GM12865 (cell line): ENCODE measurements around the gene COQ7.
A peak's percentile ranks its signal among the peaks of the same experiment; 100 is the strongest.

Experiments
- DNase-seq: peaks from one replicate; pipeline ENCODE4 v3.0.0; 2010; ENCODE audit warnings: low read depth
- H3K4me3 ChIP-seq: 2 replicates; pipeline ENCODE4 v1.5.1; 2011; ENCODE audit warnings: mild to moderate bottlenecking, low read depth, low read length, control low read depth
- TF ChIP-seq, protein P1 (sequence below): IDR thresholded peaks from 2 replicates; pipeline ENCODE4 v1.5.1; 2011; ENCODE audit warnings: low read length, control low read depth, low read depth, inconsistent platforms; ENCODE audit not compliant: insufficient read depth; ENCODE audit errors: missing control alignments

The COQ7 gene

GRCh38 chr16:19067349-19068236, at the start of gene COQ7:
TSS of gene COQ7 (plus strand) at chr16:19067614. CDS start at chr16:19067665, 51 bp downstream.
- DNase-seq, result peak; percentile 100
- TF ChIP-seq, protein P1, sequence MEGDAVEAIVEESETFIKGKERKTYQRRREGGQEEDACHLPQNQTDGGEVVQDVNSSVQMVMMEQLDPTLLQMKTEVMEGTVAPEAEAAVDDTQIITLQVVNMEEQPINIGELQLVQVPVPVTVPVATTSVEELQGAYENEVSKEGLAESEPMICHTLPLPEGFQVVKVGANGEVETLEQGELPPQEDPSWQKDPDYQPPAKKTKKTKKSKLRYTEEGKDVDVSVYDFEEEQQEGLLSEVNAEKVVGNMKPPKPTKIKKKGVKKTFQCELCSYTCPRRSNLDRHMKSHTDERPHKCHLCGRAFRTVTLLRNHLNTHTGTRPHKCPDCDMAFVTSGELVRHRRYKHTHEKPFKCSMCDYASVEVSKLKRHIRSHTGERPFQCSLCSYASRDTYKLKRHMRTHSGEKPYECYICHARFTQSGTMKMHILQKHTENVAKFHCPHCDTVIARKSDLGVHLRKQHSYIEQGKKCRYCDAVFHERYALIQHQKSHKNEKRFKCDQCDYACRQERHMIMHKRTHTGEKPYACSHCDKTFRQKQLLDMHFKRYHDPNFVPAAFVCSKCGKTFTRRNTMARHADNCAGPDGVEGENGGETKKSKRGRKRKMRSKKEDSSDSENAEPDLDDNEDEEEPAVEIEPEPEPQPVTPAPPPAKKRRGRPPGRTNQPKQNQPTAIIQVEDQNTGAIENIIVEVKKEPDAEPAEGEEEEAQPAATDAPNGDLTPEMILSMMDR, result no peak
- peak within 1 kb of the TSS; percentile 79 for H3K4me3 ChIP-seq

- no peak overlapping the region for H3K4me3 ChIP-seq
- no peak for DNase-seq
- TF ChIP-seq, protein P1, result no peak
Measured at GRCh38 chr16:19020689-19021088, 46.7 kb upstream of the COQ7 start.

DNA sequence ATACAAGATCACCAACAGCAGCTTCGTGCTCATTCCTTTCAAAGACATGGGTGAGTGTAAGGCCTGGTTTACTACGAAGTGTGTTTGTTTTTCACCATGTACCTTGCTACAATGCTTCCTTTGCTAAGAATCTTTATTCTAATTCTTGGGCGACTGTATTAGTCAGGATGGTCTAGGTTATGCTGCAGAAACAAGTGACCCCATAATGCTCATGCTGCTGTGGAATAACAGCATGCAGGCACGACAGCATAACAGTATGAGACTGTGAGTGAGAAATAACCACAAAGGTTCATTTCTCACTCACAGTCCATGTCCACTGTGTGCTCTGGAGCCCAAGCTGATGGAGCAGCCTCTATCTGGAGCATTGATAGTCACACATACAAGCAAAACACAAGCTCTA, 45.7 kb upstream of the COQ7 start:
- no peak overlapping the region for H3K4me3 ChIP-seq
- DNase-seq, result no peak
- TF ChIP-seq, protein P1, result no peak

GRCh38 chr16:19027416-19027815, 40.0 kb upstream of the COQ7 start:
- DNase-seq, result no peak
- no peak overlapping the region for H3K4me3 ChIP-seq
- TF ChIP-seq, protein P1, result no peak

GRCh38 chr16:19029980-19030379, 37.4 kb upstream of the COQ7 start:
- TF ChIP-seq, protein P1, result no peak
- DNase-seq, result no peak
- no peak overlapping the region for H3K4me3 ChIP-seq

- DNase-seq, result no peak
Measured at GRCh38 chr16:19031738-19032137, 35.7 kb upstream of the COQ7 start.

More at GRCh38 chr16:19031738-19032137, 35.7 kb upstream of the COQ7 start:
- H3K4me3 ChIP-seq, result no peak overlapping the region
- TF ChIP-seq, protein P1, result no peak
